Measurements from ENCODE around the gene PLXND1.

Gene PLXND1

DNA sequence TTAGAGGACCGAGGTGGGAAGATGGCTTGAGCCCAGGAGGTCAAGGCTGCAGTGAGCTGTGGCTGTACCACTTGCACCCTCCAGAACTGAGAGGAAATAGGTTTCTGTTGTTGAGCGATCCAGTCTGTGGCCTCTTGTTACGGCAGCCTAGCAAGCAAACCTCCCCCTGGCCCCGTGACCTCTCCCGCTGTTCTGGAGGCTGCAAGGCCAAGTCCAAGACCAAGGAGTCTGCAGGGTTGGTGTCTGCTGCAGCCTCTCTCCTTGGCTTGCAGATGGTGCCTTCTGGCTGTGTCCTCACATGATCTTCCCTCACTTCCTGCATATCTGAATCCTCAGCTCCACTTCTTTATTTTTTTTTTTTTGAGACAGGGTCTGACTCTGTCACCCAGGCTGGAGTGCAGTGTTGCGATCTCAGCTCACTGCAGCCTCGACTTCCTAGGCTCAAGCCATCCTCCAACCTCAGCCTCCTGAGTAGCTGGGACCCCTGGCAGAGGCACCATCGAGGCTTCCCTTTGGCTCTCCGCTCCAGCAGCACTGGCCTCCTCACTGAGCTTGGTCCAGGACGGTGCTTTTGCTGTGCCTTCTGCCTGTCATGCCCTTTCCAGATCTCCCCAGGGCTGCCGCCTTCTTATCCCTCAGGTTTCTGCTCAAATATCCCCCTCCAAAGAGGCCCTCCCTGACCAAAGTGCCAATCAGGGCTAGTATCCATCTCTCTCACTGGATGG lies 18.0 kb upstream of the PLXND1 start:
- peaks cover 24% of the 10 kb centered on the region for H3K4me1 ChIP-seq
- no peaks in the 10 kb centered on the region for H3K9me3 ChIP-seq
- in situ Hi-C loops (cut with MboI; ENCODE audit: low sequenced_read_pairs): no loop called here
- H3K4me3 ChIP-seq: no peak overlapping the region
- H3K36me3 ChIP-seq (replicated peaks): no peaks in the 10 kb centered on the region
- no peaks in the 10 kb centered on the region for H3K27me3 ChIP-seq (ENCODE audit: low read depth)
- no peak for DNase-seq (ENCODE audit: low spot score in 2 of 2)

DNA sequence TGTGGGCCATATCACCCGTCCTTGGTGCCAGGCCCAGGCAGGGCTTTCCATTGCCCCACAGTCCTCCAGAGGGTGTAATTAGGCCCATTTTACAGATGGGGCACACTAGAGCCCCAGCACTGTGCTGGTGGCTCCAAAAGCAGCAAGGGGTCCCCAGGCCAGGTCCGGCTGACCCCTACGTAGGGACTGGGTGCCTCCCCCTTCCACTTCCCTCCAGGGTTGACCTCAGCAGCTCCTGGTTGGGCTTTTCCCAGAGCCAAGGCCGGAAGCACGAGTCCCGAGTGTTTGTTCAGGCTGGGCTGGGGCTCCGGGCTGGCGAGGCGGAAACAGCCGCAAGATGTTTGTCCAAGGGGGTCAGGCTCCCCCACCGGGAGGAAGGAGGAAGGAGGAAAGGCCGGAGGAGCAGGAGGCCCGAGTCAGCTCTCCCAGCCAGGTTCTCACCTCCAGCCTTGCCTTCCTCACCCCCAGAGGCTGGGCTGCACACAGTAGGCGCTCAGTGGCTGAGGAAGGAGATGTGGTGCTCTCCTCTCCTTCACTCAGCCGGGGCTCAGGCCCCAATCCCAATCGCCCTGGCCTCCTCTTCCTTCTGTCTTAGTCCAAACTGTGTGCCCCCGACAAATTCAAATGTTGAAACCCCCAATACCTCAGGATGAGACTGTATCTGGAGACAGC lies 17.1 kb upstream of the PLXND1 start:
- no peak overlapping the region for H3K4me3 ChIP-seq
- no peaks in the 10 kb centered on the region for H3K9me3 ChIP-seq
- no peaks in the 10 kb centered on the region for H3K36me3 ChIP-seq (replicated peaks)
- peaks cover 24% of the 10 kb centered on the region for H3K4me1 ChIP-seq
- in situ Hi-C loops (cut with MboI; ENCODE audit: low sequenced_read_pairs): no loop called here
- DNase-seq (ENCODE audit: low spot score in 2 of 2): no peak
- no peaks in the 10 kb centered on the region for H3K27me3 ChIP-seq (ENCODE audit: low read depth)

DNA sequence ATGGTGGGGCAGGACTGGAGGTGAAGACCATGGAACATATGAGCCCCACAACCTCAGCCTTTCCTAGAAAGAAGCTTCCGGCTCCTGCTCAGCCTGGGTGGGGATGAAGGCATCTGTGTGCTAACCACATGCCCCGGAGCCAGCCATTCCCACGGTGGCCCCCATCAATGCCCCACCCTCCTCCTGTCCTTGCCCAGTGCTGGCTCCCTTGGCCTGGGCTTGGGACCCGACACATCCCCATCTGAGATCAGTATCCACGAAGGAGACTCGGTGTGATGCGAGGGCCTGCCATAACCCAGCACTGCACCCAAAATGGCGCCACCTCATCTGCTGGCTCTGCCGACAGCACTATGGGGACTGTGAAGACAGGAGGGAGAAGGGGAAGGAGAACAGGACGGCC lies 16.5 kb upstream of the PLXND1 start:
- H3K4me3 ChIP-seq: no peak overlapping the region
- H3K4me1 ChIP-seq: peaks cover 21% of the 10 kb centered on the region
- DNase-seq (ENCODE audit: low spot score in 2 of 2): no peak
- in situ Hi-C loops (cut with MboI; ENCODE audit: low sequenced_read_pairs): no loop called here
- H3K27me3 ChIP-seq (ENCODE audit: low read depth): no peaks in the 10 kb centered on the region
- H3K9me3 ChIP-seq: no peaks in the 10 kb centered on the region
- no peaks in the 10 kb centered on the region for H3K36me3 ChIP-seq (replicated peaks)

DNA sequence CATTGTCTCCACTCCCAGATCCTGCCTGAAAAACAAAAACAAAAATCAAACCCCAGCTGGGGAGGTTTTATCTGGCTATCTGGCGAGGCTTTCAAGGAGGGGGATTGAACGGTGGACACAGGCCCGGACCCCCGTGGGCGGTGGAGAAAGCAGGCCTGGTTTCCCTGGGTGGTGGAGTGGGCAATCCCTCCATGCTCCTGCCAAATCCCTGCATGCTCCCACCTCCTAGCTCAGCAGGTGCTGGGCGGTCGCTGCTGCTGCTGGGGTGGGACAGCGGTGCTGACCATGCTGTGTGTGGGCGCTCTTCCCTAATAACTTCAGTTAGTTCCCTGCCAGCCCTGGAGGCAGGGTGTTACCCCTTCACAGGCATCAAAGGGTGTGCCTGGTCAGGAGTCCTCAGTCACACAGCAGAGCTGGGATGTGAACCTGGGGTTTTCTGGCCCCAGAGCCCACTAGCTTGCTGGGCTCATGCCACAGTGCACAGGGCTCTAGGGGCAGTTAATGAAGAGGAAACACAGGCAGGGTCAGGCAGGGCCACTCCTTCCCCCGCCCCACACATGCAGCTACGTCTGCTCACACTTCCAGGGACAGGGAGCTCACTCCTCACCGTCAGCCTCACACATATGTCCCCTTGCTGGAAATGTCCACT lies 15.9 kb upstream of the PLXND1 start:
- no peaks in the 10 kb centered on the region for H3K9me3 ChIP-seq
- DNase-seq (ENCODE audit: low spot score in 2 of 2): no peak
- H3K4me3 ChIP-seq: no peak overlapping the region
- no peaks in the 10 kb centered on the region for H3K36me3 ChIP-seq (replicated peaks)
- in situ Hi-C loops (cut with MboI; ENCODE audit: low sequenced_read_pairs): no loop called here
- H3K4me1 ChIP-seq: peaks cover 16% of the 10 kb centered on the region
- H3K27me3 ChIP-seq (ENCODE audit: low read depth): no peaks in the 10 kb centered on the region

GRCh38 chr3:129621626-129622225 lies 15.2 kb upstream of the PLXND1 start:
- H3K36me3 ChIP-seq (replicated peaks): no peaks in the 10 kb centered on the region
- in situ Hi-C loops (cut with MboI; ENCODE audit: low sequenced_read_pairs): no loop called here
- DNase-seq (ENCODE audit: low spot score in 2 of 2): no peak
- no peaks in the 10 kb centered on the region for H3K9me3 ChIP-seq
- H3K27me3 ChIP-seq (ENCODE audit: low read depth): no peaks in the 10 kb centered on the region
- no peak overlapping the region for H3K4me3 ChIP-seq
- H3K4me1 ChIP-seq: peaks cover 11% of the 10 kb centered on the region

- DNase-seq (ENCODE audit: low spot score in 2 of 2): no peak
- peaks cover 6% of the 10 kb centered on the region for H3K4me1 ChIP-seq
- no peaks in the 10 kb centered on the region for H3K9me3 ChIP-seq
- in situ Hi-C loops (cut with MboI; ENCODE audit: low sequenced_read_pairs): no loop called here
- H3K27me3 ChIP-seq (ENCODE audit: low read depth): no peaks in the 10 kb centered on the region
- H3K4me3 ChIP-seq: no peak overlapping the region
- no peaks in the 10 kb centered on the region for H3K36me3 ChIP-seq (replicated peaks)
Measured at GRCh38 chr3:129620828-129621559, 14.5 kb upstream of the PLXND1 start.

GRCh38 chr3:129619726-129620162 lies 13.3 kb upstream of the PLXND1 start:
- in situ Hi-C loops (cut with MboI; ENCODE audit: low sequenced_read_pairs): no loop called here
- no peaks in the 10 kb centered on the region for H3K9me3 ChIP-seq
- no peak for DNase-seq (ENCODE audit: low spot score in 2 of 2)
- H3K36me3 ChIP-seq (replicated peaks): no peaks in the 10 kb centered on the region
- no peaks in the 10 kb centered on the region for H3K27me3 ChIP-seq (ENCODE audit: low read depth)
- H3K4me1 ChIP-seq: no peaks in the 10 kb centered on the region
- no peak overlapping the region for H3K4me3 ChIP-seq

GRCh38 chr3:129618901-129619671 lies 12.6 kb upstream of the PLXND1 start:
- DNase-seq (ENCODE audit: low spot score in 2 of 2): no peak
- no peak overlapping the region for H3K4me3 ChIP-seq
- no peaks in the 10 kb centered on the region for H3K27me3 ChIP-seq (ENCODE audit: low read depth)
- in situ Hi-C loops (cut with MboI; ENCODE audit: low sequenced_read_pairs): no loop called here
- no peaks in the 10 kb centered on the region for H3K4me1 ChIP-seq
- H3K36me3 ChIP-seq (replicated peaks): no peaks in the 10 kb centered on the region
- no peaks in the 10 kb centered on the region for H3K9me3 ChIP-seq

DNA sequence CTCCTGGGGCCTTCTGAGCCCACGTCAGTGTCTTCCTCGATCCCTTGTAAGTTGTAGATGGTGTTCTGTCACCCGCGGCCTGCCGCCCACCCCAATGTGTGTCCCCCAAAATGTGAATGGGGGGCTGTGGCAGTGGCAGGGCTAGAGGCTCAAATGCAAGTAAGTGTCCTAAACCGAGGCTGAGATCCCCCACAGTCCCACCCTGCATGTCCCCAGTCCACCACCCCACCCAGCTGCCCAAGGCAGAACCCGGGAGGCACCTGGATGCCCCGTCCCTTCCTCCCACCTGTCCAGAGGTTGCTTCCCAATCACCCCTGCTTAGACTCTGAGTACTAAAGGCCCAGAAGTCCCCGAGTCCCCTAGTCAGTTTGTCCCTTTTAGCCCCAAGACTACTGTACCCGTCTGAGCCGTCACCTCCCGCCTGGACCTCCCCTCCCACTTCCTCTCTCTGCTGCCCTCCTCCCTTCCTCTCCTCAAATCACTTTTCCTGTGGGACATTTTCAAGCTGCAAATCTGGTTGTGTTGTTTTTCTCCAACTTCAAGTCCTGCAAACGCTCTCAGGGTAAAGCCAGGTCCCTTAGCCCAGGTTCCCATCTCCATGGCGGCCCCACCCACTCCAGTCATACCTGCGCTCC lies 11.8 kb upstream of the PLXND1 start:
- no peak overlapping the region for H3K4me3 ChIP-seq
- H3K4me1 ChIP-seq: no peaks in the 10 kb centered on the region
- H3K9me3 ChIP-seq: no peaks in the 10 kb centered on the region
- DNase-seq (ENCODE audit: low spot score in 2 of 2): no peak
- no peaks in the 10 kb centered on the region for H3K27me3 ChIP-seq (ENCODE audit: low read depth)
- in situ Hi-C loops (cut with MboI; ENCODE audit: low sequenced_read_pairs): no loop called here
- H3K36me3 ChIP-seq (replicated peaks): no peaks in the 10 kb centered on the region

GRCh38 chr3:129617381-129618185 lies 11.1 kb upstream of the PLXND1 start:
- Histone ChIP-seq H3K4me1 (no peaks in the 10 kb centered on the region), H3K4me3 (no peak overlapping the region), H3K36me3 (replicated peaks) (no peaks in the 10 kb centered on the region), H3K9me3 (no peaks in the 10 kb centered on the region), H3K27me3 (ENCODE audit: low read depth) (no peaks in the 10 kb centered on the region)
- no peak for DNase-seq (ENCODE audit: low spot score in 2 of 2)
- in situ Hi-C loops (cut with MboI; ENCODE audit: low sequenced_read_pairs): no loop called here

DNA sequence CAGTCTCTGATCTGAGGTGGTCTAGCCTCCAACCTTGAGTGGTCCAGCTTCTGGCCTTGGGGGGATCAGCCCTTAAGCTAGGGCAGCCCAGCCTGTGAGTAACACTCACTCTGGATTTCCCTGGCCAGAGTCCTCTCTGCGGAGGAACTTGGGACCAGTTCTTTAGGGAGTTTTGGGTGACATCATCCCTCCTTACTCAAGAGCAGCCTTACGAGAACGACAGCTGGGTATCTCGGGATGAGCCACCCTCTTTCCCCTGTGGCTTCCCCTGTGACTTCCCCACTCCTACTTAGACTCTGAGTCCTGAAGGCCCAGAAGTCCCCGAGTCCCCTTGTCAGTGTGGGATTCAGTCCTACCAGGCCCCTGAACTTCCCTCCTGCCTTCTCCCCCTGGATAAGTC lies 10.2 kb upstream of the PLXND1 start:
- Histone ChIP-seq H3K9me3 (no peaks in the 10 kb centered on the region), H3K4me1 (no peaks in the 10 kb centered on the region), H3K4me3 (no peak overlapping the region), H3K27me3 (ENCODE audit: low read depth) (no peaks in the 10 kb centered on the region), H3K36me3 (replicated peaks) (no peaks in the 10 kb centered on the region)
- in situ Hi-C loops (cut with MboI; ENCODE audit: low sequenced_read_pairs): no loop called here
- DNase-seq (ENCODE audit: low spot score in 2 of 2): no peak

DNA sequence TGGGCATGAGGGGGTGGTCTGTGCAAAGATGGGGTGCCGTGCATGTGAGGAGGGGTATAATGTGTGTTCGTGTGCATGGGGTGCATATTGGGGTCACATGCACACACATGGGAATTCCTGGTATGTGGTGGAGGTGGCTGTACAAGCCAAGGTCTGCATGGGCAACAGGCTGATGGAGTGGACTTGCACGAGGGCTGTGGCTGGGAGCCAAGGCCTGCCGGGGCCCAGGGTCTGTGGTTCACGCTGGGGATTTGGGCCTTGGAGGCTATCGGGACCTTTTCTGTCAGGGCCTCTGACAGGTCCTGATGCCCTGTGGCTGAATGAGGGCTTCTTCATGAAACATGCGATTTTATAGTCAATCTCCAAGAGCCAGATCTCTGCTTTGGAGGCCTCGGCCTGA lies 9.8 kb upstream of the PLXND1 start:
- Histone ChIP-seq H3K27me3 (ENCODE audit: low read depth) (no peaks in the 10 kb centered on the region), H3K4me3 (no peak overlapping the region), H3K4me1 (no peaks in the 10 kb centered on the region), H3K36me3 (replicated peaks) (no peaks in the 10 kb centered on the region), H3K9me3 (no peaks in the 10 kb centered on the region)
- no peak for DNase-seq (ENCODE audit: low spot score in 2 of 2)
- in situ Hi-C loops (cut with MboI; ENCODE audit: low sequenced_read_pairs): no loop called here
